DOHH2 (cell line): Measurements from ENCODE around the gene PDGFD.

Experiments used
- H3F3A ChIP-seq: fragments of 200-600 bp; sonication (generic), shearing (Covaris generic); 2 replicates; pipeline ENCODE4 v1.6.0; 2016; ENCODE audit warnings: antibody characterized with exemption, mild to moderate bottlenecking; ENCODE audit not compliant: control insufficient read depth, insufficient read depth
- H3K27ac ChIP-seq: fragments of 200-600 bp; sonication (generic); 2 replicates; pipeline ENCODE4 v1.5.1; 2014; ENCODE audit warnings: low read depth, mild to moderate bottlenecking, low read length, moderate library complexity
- H3K27me3 ChIP-seq: fragments of 200-600 bp; sonication (generic); 2 replicates; pipeline ENCODE4 v1.6.1; 2014; ENCODE audit warnings: mild to moderate bottlenecking, low read length, mixed read lengths; ENCODE audit not compliant: control insufficient read depth
- H3K36me3 ChIP-seq: fragments of 200-600 bp; sonication (generic); 2 replicates; pipeline ENCODE4 v1.6.1; 2014; ENCODE audit warnings: mild to moderate bottlenecking, low read length, moderate library complexity, mixed read lengths; ENCODE audit not compliant: control insufficient read depth
- H3K4me1 ChIP-seq: fragments of 200-600 bp; sonication (generic); 2 replicates; pipeline ENCODE4 v1.6.1; 2014; ENCODE audit warnings: mild to moderate bottlenecking, low read length, mixed read lengths; ENCODE audit not compliant: control insufficient read depth
- H3K4me2 ChIP-seq: fragments of 200-600 bp; sonication (generic); 2 replicates; pipeline ENCODE4 v1.6.0; 2014; ENCODE audit warnings: mild to moderate bottlenecking, low read length, moderate library complexity
- H3K4me3 ChIP-seq: fragments of 200-600 bp; sonication (generic); 2 replicates; pipeline ENCODE4 v1.5.1; 2014; ENCODE audit warnings: mild to moderate bottlenecking, low read length, mixed read lengths
- H3K79me2 ChIP-seq: fragments of 200-600 bp; sonication (generic); 2 replicates; pipeline ENCODE4 v1.6.1; 2014; ENCODE audit warnings: mild to moderate bottlenecking, low read length, mixed read lengths; ENCODE audit not compliant: control insufficient read depth
- H3K9me2 ChIP-seq: fragments of 200-600 bp; sonication (generic); replicated peaks from 2 replicates; pipeline ENCODE4 v1.6.1; 2014; ENCODE audit warnings: mild to moderate bottlenecking, low read length, mixed read lengths; ENCODE audit not compliant: control insufficient read depth
- H3K9me3 ChIP-seq: fragments of 200-600 bp; sonication (generic); 2 replicates; pipeline ENCODE4 v1.6.1; 2014; ENCODE audit warnings: antibody characterized with exemption, low read length, mixed read lengths; ENCODE audit not compliant: control insufficient read depth, insufficient read depth
- H4K20me1 ChIP-seq: fragments of 200-600 bp; sonication (generic); 2 replicates; pipeline ENCODE4 v1.6.0; 2014; ENCODE audit warnings: low read depth, mild to moderate bottlenecking, antibody characterized with exemption, low read length, moderate library complexity; ENCODE audit not compliant: control insufficient read depth, insufficient read depth
- CTCF ChIP-seq: fragments of 200-600 bp; sonication (generic); IDR thresholded peaks from one replicate; pipeline ENCODE4 v1.5.1; 2014; ENCODE audit warnings: antibody characterized with exemption, mild to moderate bottlenecking, low read depth, low read length; ENCODE audit not compliant: poor library complexity, severe bottlenecking
- EZH2phosphoT487 ChIP-seq: fragments of 200-600 bp; sonication (generic); IDR thresholded peaks from 2 replicates; pipeline ENCODE4 v1.6.1; 2017; ENCODE audit warnings: borderline replicate concordance, mild to moderate bottlenecking, antibody characterized with exemption, low read length, moderate library complexity, mixed read lengths

PDGFD gene

GRCh38 chr11:103985041-103985440 is 178.9 kb downstream of the PDGFD start:
- Histone ChIP-seq H3K4me2 (no peak overlapping the region), H3K9me3 (no peaks in the 10 kb centered on the region), H3K27ac (no peak overlapping the region), H3K79me2 (no peaks in the 10 kb centered on the region), H3K9me2 (no peaks in the 10 kb centered on the region), H3K27me3 (no peaks in the 10 kb centered on the region), H3F3A (no peaks in the 10 kb centered on the region), H3K4me1 (no peaks in the 10 kb centered on the region), H4K20me1 (no peaks in the 10 kb centered on the region), H3K4me3 (no peak overlapping the region), H3K36me3 (no peaks in the 10 kb centered on the region)
- TF ChIP-seq EZH2phosphoT487 (no peak), CTCF (no peak)

GRCh38 chr11:103980108-103980507 is 183.8 kb downstream of the PDGFD start:
- Histone ChIP-seq H3K36me3 (no peaks in the 10 kb centered on the region), H3F3A (no peaks in the 10 kb centered on the region), H3K4me2 (no peak overlapping the region), H3K9me3 (no peaks in the 10 kb centered on the region), H3K9me2 (no peaks in the 10 kb centered on the region), H3K4me3 (no peak overlapping the region), H4K20me1 (no peaks in the 10 kb centered on the region), H3K27me3 (no peaks in the 10 kb centered on the region), H3K27ac (no peak overlapping the region), H3K79me2 (no peaks in the 10 kb centered on the region), H3K4me1 (no peaks in the 10 kb centered on the region)
- TF ChIP-seq EZH2phosphoT487 (no peak), CTCF (no peak)

DNA sequence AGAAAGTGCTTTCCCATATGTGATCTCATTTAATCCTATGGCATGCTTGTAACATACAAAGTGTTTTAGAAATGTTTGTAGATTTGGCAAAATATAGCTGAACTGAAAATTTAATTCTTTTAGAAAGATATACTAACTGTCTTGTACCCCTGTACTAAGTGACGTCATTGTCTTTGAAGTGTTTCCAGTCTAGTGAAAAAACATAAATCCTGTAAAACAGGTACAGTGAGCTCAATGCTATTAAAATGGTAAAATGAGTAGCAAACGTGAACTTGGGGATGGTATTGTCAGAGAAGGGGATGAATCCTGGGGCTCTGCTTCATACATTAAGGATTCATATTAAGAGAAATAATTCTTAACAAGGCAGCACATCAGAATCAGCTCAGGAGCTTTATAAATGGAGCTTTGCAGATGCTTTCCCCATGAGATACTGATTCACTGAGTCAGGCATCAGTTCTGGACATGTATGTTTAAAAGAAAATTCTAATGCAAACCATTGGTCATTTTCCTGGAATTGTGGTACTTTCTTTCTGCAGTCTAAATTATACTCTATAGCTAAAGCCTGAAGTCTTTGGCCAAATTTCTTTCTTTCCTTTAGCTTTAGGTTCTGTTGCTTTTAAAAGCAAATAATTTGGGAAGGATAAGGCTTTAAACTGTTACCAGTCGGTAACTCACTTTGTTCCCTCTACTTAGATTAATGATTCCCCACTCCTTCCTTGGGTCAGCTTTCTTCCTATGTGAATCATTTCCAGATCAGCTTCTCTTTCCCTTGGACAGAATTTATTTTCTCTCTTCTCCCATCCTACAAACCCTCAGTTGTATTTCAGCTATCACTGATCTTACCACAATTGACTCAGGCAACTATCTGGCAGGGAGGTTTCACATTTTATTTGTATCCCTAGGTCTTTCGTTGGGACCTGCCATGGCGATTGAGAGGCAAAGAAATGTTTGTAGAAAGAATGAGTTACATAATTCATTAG is 185.0 kb downstream of the PDGFD start:
- Histone ChIP-seq H3K9me2 (no peaks in the 10 kb centered on the region), H3K4me3 (no peak overlapping the region), H3K4me1 (no peaks in the 10 kb centered on the region), H3K79me2 (no peaks in the 10 kb centered on the region), H3K27me3 (no peaks in the 10 kb centered on the region), H3K9me3 (no peaks in the 10 kb centered on the region), H3F3A (no peaks in the 10 kb centered on the region), H3K4me2 (no peak overlapping the region), H3K36me3 (no peaks in the 10 kb centered on the region), H3K27ac (no peak overlapping the region), H4K20me1 (no peaks in the 10 kb centered on the region)
- no peak for TF ChIP-seq EZH2phosphoT487
- TF ChIP-seq CTCF: no peak
